Measurements from ENCODE around the gene RTCA.

- TF ChIP-seq CTCF (IDR thresholded peaks at IDR 0.05; ENCODE audit: insufficient read depth, low read length) (no peak), REST (IDR thresholded peaks at IDR 0.05; ENCODE audit: insufficient replicate concordance, low read depth) (no peak)
Measured at GRCh38 chr1:100323419-100324106, 57.5 kb downstream of the RTCA start.

Data from HL-60 (cell line).